Vagina (tissue), 2 donors: ENCODE data around the gene AREL1.

Experiments
- CTCF ChIP-seq, 3 experiments: fragments of 450-650 bp in 2 of 3; fragments of 200-600 bp in 1 of 3; sonication (generic) in 1 of 3; IDR thresholded peaks; one replicate each; pipeline ENCODE4 v1.5.1; 2017 to 2019; ENCODE audit warnings: antibody characterized with exemption in 3 of 3, mild to moderate bottlenecking in 2 of 3, moderate library complexity in 2 of 3
- POLR2A ChIP-seq, 2 donors: fragments of 450-650 bp; IDR thresholded peaks; one replicate each; pipeline ENCODE4 v1.6.1; 2017; ENCODE audit warnings: antibody characterized with exemption in 2 of 2, mild to moderate bottlenecking in 2 of 2, moderate library complexity in 2 of 2
- POLR2AphosphoS5 ChIP-seq, 2 donors: sonication (generic); formaldehyde crosslinking; IDR thresholded peaks; one replicate each; pipeline ENCODE4 v1.9.0; 2017; ENCODE audit warnings: antibody characterized with exemption in 2 of 2, mild to moderate bottlenecking in 2 of 2, low read depth in 1 of 2; ENCODE audit not compliant: insufficient read depth in 1 of 2

GRCh38 chr14:74664717-74665116 lies 48.2 kb downstream of the AREL1 start:
- no peak for TF ChIP-seq CTCF (IDR thresholded peaks at IDR 0.05)
- TF ChIP-seq POLR2A (IDR thresholded peaks at IDR 0.05), result no peak
- no peak for TF ChIP-seq POLR2AphosphoS5 (IDR thresholded peaks at IDR 0.05; ENCODE audit: insufficient read depth in 1 of 2, low read depth in 1 of 2)
